Gastroesophageal sphincter (tissue), 3 donors: ENCODE data around the gene LILRB4.

Source experiments
- CTCF ChIP-seq, 4 experiments: fragments of 200-600 bp in 2 of 4; fragments of 450-650 bp in 2 of 4; sonication (generic) in 1 of 4; IDR thresholded peaks; one replicate each; pipeline ENCODE4 v1.5.1; 2017 to 2019; ENCODE audit warnings: antibody characterized with exemption in 4 of 4, mild to moderate bottlenecking in 2 of 4, moderate library complexity in 2 of 4
- POLR2A ChIP-seq, 2 donors: fragments of 450-650 bp; IDR thresholded peaks; one replicate each; pipeline ENCODE4 v1.6.1; 2017; ENCODE audit warnings: antibody characterized with exemption in 2 of 2, mild to moderate bottlenecking in 2 of 2, moderate library complexity in 1 of 2

GRCh38 chr19:54653181-54653809, 9.5 kb upstream of the LILRB4 start:
- TF ChIP-seq CTCF (IDR thresholded peaks at IDR 0.05) (peak; percentile 7 to 35 (median 26)), POLR2A (IDR thresholded peaks at IDR 0.05) (no peak)
